SU-DHL-6 (cell line): ENCODE measurements around the gene PRDM15.
A peak's percentile ranks its signal among the peaks of the same experiment; 100 is the strongest.

Experiments
- H2AFZ ChIP-seq: fragments of 200-600 bp; sonication (generic); 2 replicates; pipeline ENCODE4 v1.6.1; 2014; ENCODE audit warnings: low read depth, mild to moderate bottlenecking, moderate library complexity, mixed read lengths, antibody characterized with exemption, low read length; ENCODE audit not compliant: severe bottlenecking
- H3F3A ChIP-seq: fragments of 200-600 bp; shearing (Covaris generic); 2 replicates; pipeline ENCODE4 v1.6.0; 2016; ENCODE audit warnings: antibody characterized with exemption, mild to moderate bottlenecking; ENCODE audit not compliant: insufficient read depth
- H3K27ac ChIP-seq: fragments of 200-600 bp; sonication (generic); 2 replicates; pipeline ENCODE4 v1.5.1; 2016; ENCODE audit warnings: low read depth, mild to moderate bottlenecking, low read length, moderate library complexity, mixed read lengths
- H3K27me3 ChIP-seq: fragments of 200-600 bp; sonication (generic), shearing (Covaris generic); 2 replicates; pipeline ENCODE4 v1.6.0; 2014; ENCODE audit warnings: mild to moderate bottlenecking, low read length
- H3K36me3 ChIP-seq: fragments of 200-600 bp; sonication (generic); 2 replicates; pipeline ENCODE4 v1.6.1; 2014; ENCODE audit warnings: mild to moderate bottlenecking, low read length, mixed read lengths
- H3K4me2 ChIP-seq: fragments of 300-600, 200-600 bp; shearing (Covaris generic), sonication (generic); 2 replicates; pipeline ENCODE4 v1.6.0; 2014; ENCODE audit warnings: low read length, low read depth, mild to moderate bottlenecking; ENCODE audit not compliant: poor library complexity, severe bottlenecking
- H3K4me3 ChIP-seq: fragments of 200-600 bp; sonication (generic); 2 replicates; pipeline ENCODE4 v1.5.1; 2014; ENCODE audit warnings: antibody characterized with exemption, low read length, mild to moderate bottlenecking, mixed read lengths; ENCODE audit not compliant: insufficient read depth, poor library complexity, severe bottlenecking
- H3K79me2 ChIP-seq: fragments of 200-600 bp; sonication (generic); 2 replicates; pipeline ENCODE4 v1.6.1; 2014; ENCODE audit warnings: mild to moderate bottlenecking, low read length, moderate library complexity; ENCODE audit not compliant: insufficient read depth
- H3K9ac ChIP-seq: fragments of 200-600 bp; sonication (generic); 2 replicates; pipeline ENCODE4 v1.7.0; 2014; ENCODE audit warnings: mild to moderate bottlenecking, low read length
- H3K9me2 ChIP-seq: fragments of 200-600 bp; sonication (generic); replicated peaks from 2 replicates; pipeline ENCODE4 v1.6.1; 2014; ENCODE audit warnings: low read length; ENCODE audit not compliant: insufficient read depth
- H3K9me3 ChIP-seq: fragments of 200-600 bp; sonication (generic); 2 replicates; pipeline ENCODE4 v1.6.1; 2014; ENCODE audit warnings: low read length, mixed read lengths; ENCODE audit not compliant: insufficient read depth
- H4K20me1 ChIP-seq: fragments of 200-600 bp; sonication (generic); 2 replicates; pipeline ENCODE4 v1.6.1; 2014; ENCODE audit warnings: low read depth, mild to moderate bottlenecking, antibody characterized with exemption, low read length, moderate library complexity, mixed read lengths
- CTCF ChIP-seq: fragments of 200-600 bp; sonication (generic); IDR thresholded peaks from one replicate; pipeline ENCODE4 v1.5.1; 2017; ENCODE audit warnings: antibody characterized with exemption, mild to moderate bottlenecking, low read length, moderate library complexity; ENCODE audit not compliant: insufficient read depth, poor library complexity, severe bottlenecking
- EZH2phosphoT487 ChIP-seq: fragments of 200-600 bp; sonication (generic), shearing (Covaris generic); conservative IDR thresholded peaks from 2 replicates; pipeline ENCODE4 v1.6.1; 2018; ENCODE audit warnings: mild to moderate bottlenecking, antibody characterized with exemption, low read length, moderate library complexity, mixed read lengths

Gene PRDM15

DNA sequence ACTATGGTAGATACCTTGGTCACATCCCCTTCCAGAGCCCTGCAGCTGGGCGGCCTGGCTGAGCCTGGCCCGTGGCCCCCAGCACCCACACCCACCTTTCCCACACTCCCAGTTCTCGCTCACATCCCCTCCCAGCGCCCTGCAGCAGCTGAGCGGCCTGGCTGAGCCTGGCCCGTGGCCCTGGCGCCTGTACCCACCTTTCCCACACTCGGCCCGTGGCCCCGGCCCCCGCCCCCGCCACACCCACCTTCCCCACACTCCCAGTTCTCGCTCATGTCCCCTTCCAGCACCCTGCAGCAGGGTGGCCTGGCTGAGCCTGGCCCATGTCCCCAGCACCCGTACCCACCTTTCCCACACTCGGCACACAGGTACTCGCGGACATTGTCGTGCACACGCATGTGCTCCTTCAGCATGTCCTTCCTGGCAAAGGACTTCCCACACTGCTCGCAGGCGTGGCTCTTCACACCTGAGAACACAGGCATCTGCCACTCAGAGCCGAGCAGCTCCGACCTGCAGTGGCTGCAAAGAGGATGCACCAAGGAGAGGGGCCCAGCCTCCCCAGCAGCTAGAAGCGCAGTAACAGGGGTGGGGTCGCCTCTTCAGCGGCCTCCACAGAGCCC, 59.8 kb downstream of the PRDM15 start:
- Histone ChIP-seq H3K79me2 (peaks cover 12% of the 10 kb centered on the region; the same call in 1 of the 2 replicates), H2AFZ (no peak overlapping the region), H3K27me3 (no peaks in the 10 kb centered on the region), H3K9me3 (no peaks in the 10 kb centered on the region), H3K36me3 (peaks cover 15% of the 10 kb centered on the region), H3K4me2 (no peak overlapping the region), H3K9me2 (no peaks in the 10 kb centered on the region), H3K4me3 (no peak overlapping the region), H3F3A (peaks cover 12% of the 10 kb centered on the region), H4K20me1 (no peaks in the 10 kb centered on the region), H3K9ac (no peak overlapping the region), H3K27ac (no peak overlapping the region)
- TF ChIP-seq EZH2phosphoT487: no peak
- TF ChIP-seq CTCF: no peak

DNA sequence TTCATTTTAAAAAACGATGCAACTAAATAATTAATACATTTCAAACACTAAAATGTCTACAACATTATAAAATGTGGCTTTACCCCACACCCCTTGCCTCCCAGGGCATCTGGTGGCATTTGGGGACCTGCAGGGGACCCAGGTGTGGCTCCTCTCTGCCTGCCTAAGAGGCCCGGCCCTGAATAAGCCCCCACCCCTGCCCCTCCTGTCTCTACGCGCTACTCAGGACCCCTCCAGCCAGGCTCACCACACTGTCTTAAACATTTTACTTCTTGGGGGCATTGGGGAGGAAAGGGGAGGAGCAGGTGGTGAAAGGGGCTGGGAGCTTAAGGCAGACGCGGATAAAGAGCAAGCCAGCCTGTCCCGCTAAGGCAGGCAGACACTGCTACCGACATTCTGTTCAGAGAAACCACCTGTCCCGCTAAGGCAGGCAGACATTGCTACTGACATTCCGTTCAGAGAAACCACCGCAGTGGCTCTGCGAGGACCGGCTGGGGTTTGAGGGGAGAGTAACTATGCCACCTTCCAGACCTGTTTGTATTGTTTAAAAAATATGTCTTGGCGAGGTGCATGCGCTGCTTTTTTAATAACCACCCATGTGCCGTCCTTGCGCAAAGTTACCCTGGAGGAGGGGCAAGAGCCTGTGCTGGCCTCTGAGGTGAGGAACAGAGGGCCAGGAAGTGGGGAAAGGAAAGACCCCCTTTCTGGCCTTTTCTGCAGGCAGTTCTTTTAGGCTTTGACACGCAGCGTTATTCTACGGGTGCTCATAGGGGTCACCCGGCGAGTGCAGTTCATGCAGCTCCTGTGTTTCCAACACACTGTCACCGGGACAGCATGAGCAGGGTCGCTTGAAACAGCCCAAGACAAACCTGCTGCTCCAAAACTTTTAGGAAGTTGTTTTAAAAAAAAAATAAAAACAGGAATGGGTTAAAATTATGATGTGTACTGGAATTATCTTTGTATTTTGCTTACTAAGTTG, 61.0 kb downstream of the PRDM15 start:
- H3K9me3 ChIP-seq: no peaks in the 10 kb centered on the region
- H3K4me3 ChIP-seq: no peak overlapping the region
- H3K4me2 ChIP-seq: no peak overlapping the region
- H3K9ac ChIP-seq: no peak overlapping the region
- H3K9me2 ChIP-seq: no peaks in the 10 kb centered on the region
- no peak overlapping the region for H2AFZ ChIP-seq
- peaks cover 16% of the 10 kb centered on the region for H3K79me2 ChIP-seq
- H3K27ac ChIP-seq: no peak overlapping the region
- H4K20me1 ChIP-seq: no peaks in the 10 kb centered on the region
- peaks cover 12% of the 10 kb centered on the region for H3F3A ChIP-seq
- H3K27me3 ChIP-seq: no peaks in the 10 kb centered on the region
- peaks cover 12% of the 10 kb centered on the region for H3K36me3 ChIP-seq
- no peak for TF ChIP-seq EZH2phosphoT487
- no peak for TF ChIP-seq CTCF

DNA sequence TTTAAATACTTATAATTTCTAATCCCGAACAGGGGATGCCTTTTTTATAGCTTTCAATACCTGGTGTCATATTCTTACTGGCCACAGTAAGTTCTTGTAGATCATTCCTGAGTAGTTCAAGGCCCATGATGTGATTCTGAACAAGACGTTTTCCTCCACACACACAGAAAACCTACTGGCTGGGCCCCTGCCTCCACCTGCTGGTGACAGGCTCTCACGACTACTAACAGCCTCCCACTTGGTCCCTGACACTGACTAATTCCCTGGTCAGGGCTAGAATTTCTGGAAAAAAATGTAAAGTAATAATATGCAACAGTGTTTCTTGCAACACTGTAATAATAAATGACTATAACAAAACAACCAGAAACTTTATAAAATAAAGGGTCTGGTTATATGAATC, 61.9 kb downstream of the PRDM15 start:
- no peak for TF ChIP-seq EZH2phosphoT487
- peak; percentile 47 for TF ChIP-seq CTCF
- Histone ChIP-seq H3K27me3 (no peaks in the 10 kb centered on the region), H3K4me3 (no peak overlapping the region), H4K20me1 (no peaks in the 10 kb centered on the region), H3K4me2 (no peak overlapping the region), H3F3A (peaks cover 12% of the 10 kb centered on the region), H3K9ac (no peak overlapping the region), H3K36me3 (peaks cover 16% of the 10 kb centered on the region), H3K9me2 (no peaks in the 10 kb centered on the region), H3K9me3 (no peaks in the 10 kb centered on the region), H3K27ac (peak overlapping the region; percentile 40), H3K79me2 (peaks cover 26% of the 10 kb centered on the region), H2AFZ (no peak overlapping the region)
